ENCODE measurements around the gene CDH4. TPM values are rescaled to one million over a fixed set of nuclear protein-coding genes. Genes with fewer than 3 reads are reported as not detected.

CDH4 gene
- total RNA-seq, 1 donor from 2014 or later, result 0.99 TPM

GRCh38 chr20:61953037-61954021 lies 701.3 kb downstream of the CDH4 start:
- Mint-ChIP-seq H3K4me3 (ENCODE audit: unreplicated experiment) (no peak overlapping the region), H3K27me3 (ENCODE audit: low read depth) (peaks cover 5% of the 10 kb centered on the region)

GRCh38 chr20:61954276-61955021 lies 702.4 kb downstream of the CDH4 start:
- no peaks in the 10 kb centered on the region for H3K36me3 Mint-ChIP-seq (ENCODE audit: low read depth)
- peak; percentile 73 for DNase-seq (ENCODE audit: low spot score)
- no peak overlapping the region for H3K27ac Mint-ChIP-seq (ENCODE audit: unreplicated experiment)

More at GRCh38 chr20:61953037-61954021, 701.3 kb downstream of the CDH4 start:
- no peaks in the 10 kb centered on the region for H3K9me3 Mint-ChIP-seq (ENCODE audit: low read depth)
- no peaks in the 10 kb centered on the region for H3K36me3 Mint-ChIP-seq (ENCODE audit: low read depth)
- peaks cover 30% of the 10 kb centered on the region for H3K4me1 Mint-ChIP-seq (ENCODE audit: low read depth)
- H3K27ac Mint-ChIP-seq (ENCODE audit: unreplicated experiment), result no peak overlapping the region
- TF ChIP-seq CTCF (IDR thresholded peaks at IDR 0.05), result no peak
- DNase-seq (ENCODE audit: low spot score), result peak; percentile 60

GRCh38 chr20:61955668-61956395 lies 703.8 kb downstream of the CDH4 start:
- no peak for DNase-seq (ENCODE audit: low spot score)
- Mint-ChIP-seq H3K9me3 (ENCODE audit: low read depth) (no peaks in the 10 kb centered on the region), H3K4me3 (ENCODE audit: unreplicated experiment) (peak overlapping the region; percentile 27), H3K4me1 (ENCODE audit: low read depth) (peaks cover 30% of the 10 kb centered on the region), H3K36me3 (ENCODE audit: low read depth) (no peaks in the 10 kb centered on the region), H3K27me3 (ENCODE audit: low read depth) (peaks cover 5% of the 10 kb centered on the region), H3K27ac (ENCODE audit: unreplicated experiment) (no peak overlapping the region)
- no peak for TF ChIP-seq CTCF (IDR thresholded peaks at IDR 0.05)

More at GRCh38 chr20:61954276-61955021, 702.4 kb downstream of the CDH4 start:
- H3K27me3 Mint-ChIP-seq (ENCODE audit: low read depth), result peaks cover 5% of the 10 kb centered on the region
- no peak for TF ChIP-seq CTCF (IDR thresholded peaks at IDR 0.05)
- no peaks in the 10 kb centered on the region for H3K9me3 Mint-ChIP-seq (ENCODE audit: low read depth)
- H3K4me1 Mint-ChIP-seq (ENCODE audit: low read depth), result peaks cover 30% of the 10 kb centered on the region
- no peak overlapping the region for H3K4me3 Mint-ChIP-seq (ENCODE audit: unreplicated experiment)

- peak overlapping the region; percentile 27 for H3K4me3 Mint-ChIP-seq (ENCODE audit: unreplicated experiment)
- H3K27ac Mint-ChIP-seq (ENCODE audit: unreplicated experiment), result peak overlapping the region; percentile 52
- peaks cover 30% of the 10 kb centered on the region for H3K4me1 Mint-ChIP-seq (ENCODE audit: low read depth)
- no peaks in the 10 kb centered on the region for H3K36me3 Mint-ChIP-seq (ENCODE audit: low read depth)
- no peak for DNase-seq (ENCODE audit: low spot score)
- peak; percentile 18 for TF ChIP-seq CTCF (IDR thresholded peaks at IDR 0.05)
- peaks cover 5% of the 10 kb centered on the region for H3K27me3 Mint-ChIP-seq (ENCODE audit: low read depth)
- no peaks in the 10 kb centered on the region for H3K9me3 Mint-ChIP-seq (ENCODE audit: low read depth)
Observed at GRCh38 chr20:61956396-61957342, 704.6 kb downstream of the CDH4 start.
